ENCODE data around the gene KPNB1.

Gene KPNB1

DNA sequence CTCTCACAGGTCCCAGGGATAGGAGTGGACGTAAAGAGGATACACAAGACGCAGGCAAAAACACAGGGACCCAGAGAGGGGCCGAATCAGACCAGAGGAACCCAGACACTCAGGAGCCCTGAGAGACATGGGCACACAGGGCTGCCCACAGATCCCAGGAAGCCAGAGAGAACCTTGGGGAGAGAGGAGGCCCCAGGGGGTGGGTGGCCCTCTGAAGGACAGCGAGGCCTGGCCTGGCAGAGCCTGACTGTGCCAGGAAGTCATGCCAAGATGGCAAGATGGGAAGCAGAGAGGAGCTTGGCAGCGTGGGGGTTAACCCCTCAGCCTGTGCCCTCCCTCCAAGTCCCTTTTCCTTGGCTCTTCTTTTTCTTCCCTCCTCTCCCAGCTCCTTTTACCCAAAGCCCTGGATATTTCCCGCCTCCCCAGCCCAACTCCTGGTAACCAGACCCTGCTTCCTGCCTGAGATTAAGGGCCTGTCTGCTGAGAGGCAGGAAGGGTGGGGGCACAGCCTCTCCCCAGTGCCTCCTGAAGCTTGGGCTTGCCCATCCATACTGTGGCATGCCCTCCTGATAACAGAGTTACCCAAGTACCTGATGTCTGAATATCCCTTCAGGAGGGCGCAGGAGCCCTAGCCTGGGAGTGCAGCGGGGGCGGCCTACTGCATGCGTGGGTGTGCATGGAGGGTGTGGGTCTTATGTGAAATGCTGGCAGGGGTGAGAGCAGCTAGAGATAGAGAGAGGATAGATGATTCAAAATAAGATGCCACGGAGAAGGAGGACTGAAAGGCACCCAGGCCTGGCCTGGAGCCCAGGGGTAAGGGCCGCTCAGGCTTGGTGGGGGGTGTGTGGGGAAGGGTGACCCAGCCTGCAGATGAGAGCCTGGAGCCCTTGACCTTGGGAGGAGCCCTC, 77.3 kb downstream of the KPNB1 start:
- DNase-seq (ENCODE audit: extremely low spot score) = no peak
- ChIA-PET CTCF (interaction anchor here (1.2 kb wide), 1 partner anchor 12 kb away, joined by 3 read pairs; no protein-coding TSS in a partner anchor), POLR2A (interaction anchor here (1.7 kb wide), 1 partner anchor 77 kb away, joined by 6 read pairs; the partner anchor contains the start of gene KPNB1)
- no peak for TF ChIP-seq FOXA1 (IDR thresholded peaks at IDR 0.05)
- no peak for TF ChIP-seq TARDBP (IDR thresholded peaks at IDR 0.05)
- TF ChIP-seq ELF4 (IDR thresholded peaks at IDR 0.05) = no peak
- TF ChIP-seq, protein P1, sequence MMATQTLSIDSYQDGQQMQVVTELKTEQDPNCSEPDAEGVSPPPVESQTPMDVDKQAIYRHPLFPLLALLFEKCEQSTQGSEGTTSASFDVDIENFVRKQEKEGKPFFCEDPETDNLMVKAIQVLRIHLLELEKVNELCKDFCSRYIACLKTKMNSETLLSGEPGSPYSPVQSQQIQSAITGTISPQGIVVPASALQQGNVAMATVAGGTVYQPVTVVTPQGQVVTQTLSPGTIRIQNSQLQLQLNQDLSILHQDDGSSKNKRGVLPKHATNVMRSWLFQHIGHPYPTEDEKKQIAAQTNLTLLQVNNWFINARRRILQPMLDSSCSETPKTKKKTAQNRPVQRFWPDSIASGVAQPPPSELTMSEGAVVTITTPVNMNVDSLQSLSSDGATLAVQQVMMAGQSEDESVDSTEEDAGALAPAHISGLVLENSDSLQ (IDR thresholded peaks at IDR 0.05) = no peak
- no peak for TF ChIP-seq BHLHE40 (IDR thresholded peaks at IDR 0.05; ENCODE audit: borderline replicate concordance)
- TF ChIP-seq L3MBTL2 (conservative IDR thresholded peaks at IDR 0.05) = no peak
- no peak for TF ChIP-seq HDGF (IDR thresholded peaks at IDR 0.05; ENCODE audit: borderline replicate concordance)
- no peak for TF ChIP-seq FOXK2 (IDR thresholded peaks at IDR 0.05)
- no peak for TF ChIP-seq SP1 (IDR thresholded peaks at IDR 0.05)
- no peak for TF ChIP-seq CTBP1 (IDR thresholded peaks at IDR 0.05; ENCODE audit: borderline replicate concordance)
- TF ChIP-seq ARNT (IDR thresholded peaks at IDR 0.05) = no peak
- TF ChIP-seq FOXM1 (IDR thresholded peaks at IDR 0.05; ENCODE audit: borderline replicate concordance) = no peak
- no peak for TF ChIP-seq NFRKB (IDR thresholded peaks at IDR 0.05)
- no peak for TF ChIP-seq ZNF384 (IDR thresholded peaks at IDR 0.05)
- TF ChIP-seq LEF1 (IDR thresholded peaks at IDR 0.05; ENCODE audit: borderline replicate concordance) = no peak
- no peak for TF ChIP-seq SUZ12 (IDR thresholded peaks at IDR 0.05)

DNA sequence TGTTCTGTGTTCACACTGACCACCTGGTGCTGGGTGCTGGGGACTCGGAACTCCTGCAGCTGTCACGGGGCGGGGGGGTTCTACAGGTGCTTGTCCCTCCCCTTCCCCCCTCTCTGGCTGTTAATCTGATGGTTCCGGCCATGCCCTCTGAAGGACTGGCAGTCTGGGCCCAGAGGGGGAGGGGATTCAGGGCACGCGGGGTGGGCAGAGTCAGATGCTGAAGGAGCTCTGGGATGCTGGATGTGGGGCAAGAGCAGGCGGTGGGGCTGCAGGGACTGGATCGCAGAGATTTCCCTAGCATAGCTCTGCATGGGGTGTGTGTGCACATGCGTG, 78.0 kb downstream of the KPNB1 start:
- CTCF ChIA-PET = no interaction called here
- POLR2A ChIA-PET = no interaction called here
- no peak for TF ChIP-seq L3MBTL2 (conservative IDR thresholded peaks at IDR 0.05)
- no peak for TF ChIP-seq ARNT (IDR thresholded peaks at IDR 0.05)
- TF ChIP-seq TARDBP (IDR thresholded peaks at IDR 0.05) = no peak
- no peak for TF ChIP-seq ZNF384 (IDR thresholded peaks at IDR 0.05)
- no peak for TF ChIP-seq BHLHE40 (IDR thresholded peaks at IDR 0.05; ENCODE audit: borderline replicate concordance)
- no peak for TF ChIP-seq CTBP1 (IDR thresholded peaks at IDR 0.05; ENCODE audit: borderline replicate concordance)
- no peak for TF ChIP-seq NFRKB (IDR thresholded peaks at IDR 0.05)
- no peak for DNase-seq (ENCODE audit: extremely low spot score)

DNA sequence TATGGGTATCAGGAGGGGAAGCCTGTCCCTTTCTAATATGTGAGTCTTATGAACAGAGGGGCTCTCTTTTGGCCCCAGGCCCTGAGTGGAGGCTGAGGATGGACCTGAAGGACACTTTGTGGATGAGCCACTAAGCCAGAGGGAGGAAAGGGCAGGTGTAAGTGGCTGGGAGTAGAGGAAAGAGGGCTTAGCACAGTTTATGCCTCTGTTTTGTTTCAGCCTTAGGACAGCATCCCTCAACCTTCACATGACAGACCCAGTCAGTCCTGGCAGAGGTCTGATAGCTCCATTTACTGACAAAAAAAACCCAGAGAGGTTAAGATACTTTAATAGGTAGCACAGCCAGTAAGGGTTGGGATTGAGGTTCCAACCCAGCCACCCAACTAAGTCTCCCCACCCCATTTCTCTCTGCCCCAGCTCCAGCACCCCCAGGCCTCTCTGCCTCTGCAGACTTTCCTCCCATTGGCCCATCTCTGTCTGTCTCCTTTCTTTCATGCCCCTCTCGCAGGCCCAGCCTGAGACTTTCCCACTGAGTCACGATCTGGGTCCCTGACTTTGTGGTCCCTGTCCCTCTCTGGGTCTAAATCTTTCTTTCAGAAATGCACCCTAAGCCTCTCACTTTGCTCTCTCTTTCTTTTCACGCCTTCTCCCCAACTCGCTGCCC, 78.6 kb downstream of the KPNB1 start:
- CTCF ChIA-PET = interaction anchor here (1.1 kb wide), 1 partner anchor 10 kb away, joined by 3 read pairs; no protein-coding TSS in a partner anchor
- no peak for TF ChIP-seq BHLHE40 (IDR thresholded peaks at IDR 0.05; ENCODE audit: borderline replicate concordance)
- no peak for TF ChIP-seq FOXA1 (IDR thresholded peaks at IDR 0.05)
- no peak for TF ChIP-seq ARNT (IDR thresholded peaks at IDR 0.05)
- no peak for TF ChIP-seq FOXM1 (IDR thresholded peaks at IDR 0.05; ENCODE audit: borderline replicate concordance)
- no peak for TF ChIP-seq ZNF384 (IDR thresholded peaks at IDR 0.05)
- no peak for TF ChIP-seq LEF1 (IDR thresholded peaks at IDR 0.05; ENCODE audit: borderline replicate concordance)
- no peak for DNase-seq (ENCODE audit: extremely low spot score)
- POLR2A ChIA-PET = no interaction called here

DNA sequence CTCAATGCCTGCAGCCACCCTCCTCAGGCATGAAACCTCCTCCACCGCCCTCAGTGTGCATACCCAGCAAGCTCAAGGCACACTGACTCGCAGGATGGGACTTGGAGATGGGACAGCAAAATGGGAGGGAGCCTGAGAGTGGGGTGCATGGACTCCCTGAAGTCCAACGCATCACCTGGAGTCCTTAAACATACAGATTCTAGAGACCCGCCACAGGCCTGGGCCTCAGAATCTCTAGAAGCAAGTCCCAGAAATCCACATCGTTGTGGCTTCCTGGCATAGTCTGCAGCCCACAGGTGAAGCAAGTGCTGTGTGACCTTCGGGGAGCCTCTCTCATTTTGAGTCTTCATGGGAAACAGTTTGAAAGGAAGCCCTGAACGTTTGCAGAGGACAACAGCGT, 79.8 kb downstream of the KPNB1 start:
- CTCF ChIA-PET = interaction anchor here (1.1 kb wide), 1 partner anchor 11 kb away, joined by 3 read pairs; no protein-coding TSS in a partner anchor
- DNase-seq (ENCODE audit: extremely low spot score) = no peak
- POLR2A ChIA-PET = no interaction called here
- TF ChIP-seq L3MBTL2 (conservative IDR thresholded peaks at IDR 0.05) (no peak), FOXM1 (IDR thresholded peaks at IDR 0.05; ENCODE audit: borderline replicate concordance) (no peak), ZNF384 (IDR thresholded peaks at IDR 0.05) (no peak), FOXA1 (IDR thresholded peaks at IDR 0.05) (no peak), LEF1 (IDR thresholded peaks at IDR 0.05; ENCODE audit: borderline replicate concordance) (no peak), HDGF (IDR thresholded peaks at IDR 0.05; ENCODE audit: borderline replicate concordance) (no peak), NFRKB (IDR thresholded peaks at IDR 0.05) (no peak), TARDBP (IDR thresholded peaks at IDR 0.05) (no peak), SUZ12 (IDR thresholded peaks at IDR 0.05) (no peak), ARNT (IDR thresholded peaks at IDR 0.05) (no peak), SP1 (IDR thresholded peaks at IDR 0.05) (no peak), BHLHE40 (IDR thresholded peaks at IDR 0.05; ENCODE audit: borderline replicate concordance) (no peak), FOXK2 (IDR thresholded peaks at IDR 0.05) (no peak), CTBP1 (IDR thresholded peaks at IDR 0.05; ENCODE audit: borderline replicate concordance) (no peak)
- TF ChIP-seq, protein P1 (IDR thresholded peaks at IDR 0.05) = no peak

DNA sequence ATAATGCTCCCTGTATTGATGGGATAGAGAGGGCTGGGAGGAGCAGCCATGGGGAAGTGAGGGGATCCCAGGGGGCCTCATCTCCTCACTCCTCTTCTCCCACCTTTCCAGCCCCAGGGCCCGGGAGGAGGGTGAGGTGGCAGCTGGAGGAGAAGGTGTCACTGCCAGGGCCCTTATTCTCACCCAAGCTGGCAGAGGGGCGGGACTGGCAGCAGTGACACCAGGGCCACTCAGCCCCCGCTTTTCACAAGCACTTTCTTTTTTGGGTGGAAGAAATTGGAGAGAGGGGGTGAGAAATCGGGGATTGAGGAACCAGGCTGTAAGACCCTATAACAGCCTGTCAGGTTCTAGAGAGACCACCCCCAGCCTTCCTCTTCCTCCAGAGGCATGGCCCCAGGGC, 81.0 kb downstream of the KPNB1 start:
- POLR2A ChIA-PET = no interaction called here
- TF ChIP-seq, protein P1 (IDR thresholded peaks at IDR 0.05) = no peak
- TF ChIP-seq SUZ12 (IDR thresholded peaks at IDR 0.05) = no peak
- TF ChIP-seq ELF4 (IDR thresholded peaks at IDR 0.05) = no peak
- TF ChIP-seq LEF1 (IDR thresholded peaks at IDR 0.05; ENCODE audit: borderline replicate concordance) = no peak
- TF ChIP-seq ARNT (IDR thresholded peaks at IDR 0.05) = no peak
- TF ChIP-seq BHLHE40 (IDR thresholded peaks at IDR 0.05; ENCODE audit: borderline replicate concordance) = no peak
- no peak for TF ChIP-seq HDGF (IDR thresholded peaks at IDR 0.05; ENCODE audit: borderline replicate concordance)
- TF ChIP-seq ZNF384 (IDR thresholded peaks at IDR 0.05) = no peak
- TF ChIP-seq CTBP1 (IDR thresholded peaks at IDR 0.05; ENCODE audit: borderline replicate concordance) = no peak
- no peak for TF ChIP-seq SP1 (IDR thresholded peaks at IDR 0.05)
- no peak for TF ChIP-seq TARDBP (IDR thresholded peaks at IDR 0.05)
- no peak for TF ChIP-seq FOXK2 (IDR thresholded peaks at IDR 0.05)
- no peak for TF ChIP-seq L3MBTL2 (conservative IDR thresholded peaks at IDR 0.05)
- TF ChIP-seq FOXM1 (IDR thresholded peaks at IDR 0.05; ENCODE audit: borderline replicate concordance) = no peak
- TF ChIP-seq FOXA1 (IDR thresholded peaks at IDR 0.05) = no peak
- DNase-seq (ENCODE audit: extremely low spot score) = no peak
- CTCF ChIA-PET = no interaction called here
